HG03039 (cell line): ENCODE results near the gene ME3.

Experiments
- ATAC-seq: cut with Tn5 transposase; IDR thresholded peaks from one replicate; pipeline ENCODE4 v1.9.1; 2021; ENCODE audit warnings: mild to moderate bottlenecking, moderate library complexity; ENCODE audit not compliant: unreplicated experiment

Gene ME3

DNA sequence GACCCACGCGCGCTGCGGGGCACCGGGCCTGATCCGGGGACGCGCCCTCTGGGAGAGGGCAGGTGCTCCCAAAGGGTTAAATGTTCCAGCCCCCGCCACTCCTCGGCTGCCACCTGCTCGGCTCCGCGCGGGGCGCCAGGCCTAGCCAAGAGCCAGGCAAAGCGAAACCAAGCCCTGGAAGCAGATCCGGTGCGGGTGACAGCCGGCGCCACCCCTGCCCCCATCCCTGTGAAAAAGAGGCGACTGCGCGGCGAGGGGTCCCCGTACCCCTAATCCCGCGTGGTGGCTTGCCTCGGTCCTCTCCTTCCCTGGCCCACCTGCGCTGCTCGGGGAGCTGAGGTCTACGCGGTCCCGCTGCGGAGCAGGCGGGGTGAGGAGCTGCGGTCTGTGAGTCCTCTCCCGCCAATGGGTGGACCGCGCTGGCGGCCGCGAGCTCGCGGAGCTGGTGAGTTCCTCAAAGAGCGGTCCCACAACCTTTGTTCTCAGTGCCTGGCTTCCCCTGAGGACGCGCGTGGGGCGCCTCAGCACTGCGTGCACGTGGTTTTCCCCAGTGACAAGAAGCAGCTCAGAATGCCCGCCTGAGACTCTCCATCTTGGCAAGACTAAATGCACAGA is at the start of gene ME3:
ME3 (minus strand) TSS at position 610 of the 615 bp plus-strand sequence.
- ATAC-seq = no peak

DNA sequence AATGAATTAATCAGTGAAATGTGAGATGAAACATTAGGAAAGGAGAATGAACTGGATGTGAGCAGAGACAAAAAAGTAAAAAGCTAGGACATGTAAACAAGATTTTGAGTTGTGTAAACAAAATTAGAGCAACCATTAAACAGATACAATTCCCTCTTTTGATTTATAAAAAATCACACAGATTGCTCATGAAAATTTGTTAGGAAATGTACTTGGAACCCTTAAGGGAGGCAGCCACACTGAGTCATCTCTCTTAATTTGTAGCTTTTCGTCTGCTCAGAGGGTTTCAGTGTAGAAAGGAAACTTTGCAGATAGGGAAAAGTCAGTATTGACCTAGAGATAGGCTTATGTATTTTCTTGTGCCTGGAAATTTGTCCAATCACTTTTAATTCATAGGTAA is 49.6 kb upstream of the ME3 start:
- no peak for ATAC-seq

DNA sequence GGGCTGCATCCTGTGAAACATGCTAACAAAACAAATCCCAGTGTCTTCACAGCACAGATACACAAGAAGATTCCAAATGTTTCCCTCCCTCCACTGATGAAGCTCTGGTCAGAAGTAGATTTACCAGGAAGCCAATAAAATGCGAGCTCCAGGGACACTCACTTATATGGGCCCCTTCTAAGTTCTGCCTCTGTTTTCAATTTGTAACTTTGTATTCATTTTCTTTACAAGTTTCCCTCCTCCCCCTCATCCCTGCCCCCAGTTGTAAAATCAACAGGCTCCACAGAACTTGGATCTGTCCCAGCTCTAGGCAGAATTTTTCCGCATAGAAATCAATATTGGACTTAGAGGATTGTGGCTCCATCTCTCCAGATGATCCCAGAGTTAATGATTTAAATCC is 48.1 kb upstream of the ME3 start:
- ATAC-seq = no peak

DNA sequence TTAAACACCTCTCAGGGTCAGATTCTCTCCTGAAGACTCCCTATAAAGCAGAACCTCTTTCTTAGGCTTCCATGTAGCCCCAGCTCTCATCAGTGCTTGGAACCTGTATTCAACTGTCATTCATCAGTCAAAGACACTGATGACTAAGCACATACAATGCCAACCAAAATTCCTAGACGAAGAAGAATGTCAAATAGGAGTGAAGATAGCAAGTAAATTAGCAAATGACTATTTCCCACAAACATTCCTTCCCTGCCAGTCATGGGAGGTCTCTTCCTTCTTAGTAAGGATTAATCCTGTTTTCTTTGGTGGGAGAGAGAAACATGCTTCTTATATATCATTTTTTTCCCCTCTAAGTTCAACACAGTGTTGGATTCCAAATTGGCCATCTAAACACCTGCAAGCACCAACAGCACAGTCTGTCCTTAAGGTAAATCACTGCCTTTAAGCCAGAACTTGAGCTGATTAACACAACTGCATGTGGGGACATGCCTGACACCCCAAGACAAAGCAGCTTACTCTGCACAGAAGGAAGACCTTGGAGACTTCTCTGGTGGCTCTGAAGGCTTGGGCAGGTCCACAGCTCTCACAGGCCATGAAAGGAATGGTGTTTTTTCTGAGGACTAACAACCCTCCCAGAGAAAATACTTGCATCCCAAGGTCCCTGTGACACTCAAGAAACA is 47.5 kb upstream of the ME3 start:
- no peak for ATAC-seq

DNA sequence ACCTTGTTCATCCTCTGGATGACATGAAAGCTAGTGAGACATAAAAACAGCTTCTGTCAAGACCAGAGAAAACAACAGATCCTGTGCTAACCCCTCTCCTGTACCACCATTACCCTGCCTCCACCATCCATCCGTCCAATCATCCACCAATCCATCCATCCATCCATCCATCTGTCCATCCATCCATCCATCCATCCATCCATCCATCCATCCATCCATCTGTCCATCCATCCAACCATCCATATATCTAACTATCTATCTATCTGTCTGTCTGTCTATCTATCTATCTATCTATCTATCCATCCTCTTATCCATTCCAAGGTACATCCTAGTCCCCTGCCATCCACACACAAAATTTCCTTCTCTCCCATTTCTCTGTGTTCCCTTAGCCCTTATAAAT is 46.6 kb upstream of the ME3 start:
- ATAC-seq = no peak

DNA sequence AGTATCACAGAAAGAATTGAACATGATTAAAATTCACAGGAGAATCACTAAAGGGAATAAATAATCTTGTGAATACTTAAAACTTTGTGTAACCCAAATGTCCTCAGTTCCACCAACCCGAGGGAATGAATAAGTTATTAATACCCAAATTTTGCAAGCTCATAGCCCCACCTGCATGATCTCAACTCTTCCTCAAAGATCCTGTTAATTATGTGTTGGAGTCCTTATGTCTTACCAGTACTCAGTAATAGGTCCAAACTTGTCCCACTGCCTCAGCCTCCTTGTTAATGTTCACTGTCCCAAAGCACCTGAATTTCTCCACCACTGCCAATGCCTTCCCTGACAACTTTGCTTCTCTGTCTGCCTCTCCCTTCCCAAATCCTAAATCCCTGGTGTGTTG is 46.1 kb upstream of the ME3 start:
- no peak for ATAC-seq

DNA sequence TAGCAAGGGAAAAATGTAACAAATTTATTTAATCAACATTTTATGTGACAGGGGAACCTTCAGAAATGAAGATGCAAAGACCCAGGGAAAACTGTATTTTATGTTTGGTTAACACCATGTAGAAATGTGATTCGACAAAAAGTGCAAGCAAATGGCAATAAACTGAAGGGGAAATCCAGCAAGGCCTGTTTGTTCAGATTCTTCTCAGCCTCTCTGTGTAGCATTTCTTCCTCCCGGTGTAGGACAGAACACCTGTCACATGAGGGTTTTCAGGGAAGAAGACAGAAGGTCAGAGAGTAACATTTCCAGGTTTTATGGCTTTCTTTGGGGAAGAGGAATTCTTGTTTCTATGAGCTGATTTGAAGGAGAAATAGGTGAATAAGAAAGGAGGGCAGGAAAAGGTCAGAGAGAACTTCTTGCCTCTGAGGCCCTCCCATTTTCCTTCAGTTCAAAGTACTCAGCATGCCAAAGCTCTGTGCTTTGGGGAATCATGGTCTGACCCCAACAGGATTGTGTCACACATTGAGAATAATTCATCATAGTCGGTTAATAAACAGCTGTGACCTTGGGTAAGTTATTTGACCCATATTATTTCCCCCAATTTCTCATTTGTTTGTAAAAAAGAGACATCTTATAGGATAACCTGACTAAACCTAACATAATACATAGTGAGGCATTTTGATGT is 45.5 kb upstream of the ME3 start:
- no peak for ATAC-seq

DNA sequence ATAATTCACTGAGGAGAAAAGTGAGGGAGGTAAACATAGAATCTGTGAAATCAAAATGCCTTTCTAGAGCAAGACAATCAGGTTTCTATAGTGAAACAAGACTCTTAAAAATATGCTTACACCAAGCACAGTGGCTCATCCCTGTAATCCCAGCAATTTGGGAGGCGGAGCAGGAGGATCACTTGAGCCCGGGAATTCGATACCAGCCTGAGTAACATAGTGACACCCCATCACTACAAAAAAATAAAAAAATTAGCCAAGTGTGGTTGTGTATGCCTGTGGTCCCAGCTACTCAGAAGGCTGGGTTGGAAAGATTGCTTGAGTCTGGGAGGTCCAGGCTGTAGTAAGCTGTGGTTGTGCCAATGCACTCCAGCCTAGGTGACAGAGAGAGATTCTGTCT is 43.2 kb upstream of the ME3 start:
- ATAC-seq = no peak

DNA sequence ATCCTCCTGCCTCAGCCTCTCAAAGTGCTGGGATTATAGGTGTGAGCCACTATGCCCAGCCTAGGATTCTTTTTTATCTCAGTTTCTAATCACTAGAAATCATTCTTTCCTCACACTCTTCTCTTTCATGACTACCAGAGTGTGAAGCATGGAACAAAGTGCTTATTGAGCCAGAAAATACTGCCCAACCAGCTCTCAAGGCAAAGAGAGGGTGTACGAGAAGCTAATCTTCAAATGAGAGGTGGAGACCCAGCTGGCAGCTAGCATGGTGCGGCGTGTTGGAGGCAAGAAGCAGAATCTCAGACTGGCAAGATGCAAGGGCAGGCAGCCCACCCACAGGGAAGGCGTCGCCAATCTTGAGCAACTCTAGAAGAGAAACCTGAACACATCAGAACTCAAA is 41.1 kb upstream of the ME3 start:
- ATAC-seq = no peak

DNA sequence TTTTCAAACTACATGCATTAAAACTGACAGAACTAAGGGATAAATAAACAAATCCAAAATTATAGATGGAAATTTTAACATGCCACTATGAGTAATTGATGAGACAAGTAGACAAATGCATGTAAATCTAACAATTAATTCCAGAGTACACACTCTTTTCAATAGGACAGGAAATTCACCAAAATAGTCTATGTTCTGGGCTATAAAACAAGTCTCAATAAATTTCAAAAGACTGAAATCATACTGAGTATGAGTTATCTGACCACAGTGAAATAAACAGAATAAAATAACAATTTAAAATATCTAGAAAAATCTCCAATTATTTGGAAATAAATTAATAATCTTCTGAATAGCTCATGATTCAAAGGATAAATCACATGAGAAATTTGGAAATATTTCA is 38.5 kb upstream of the ME3 start:
- ATAC-seq = no peak

DNA sequence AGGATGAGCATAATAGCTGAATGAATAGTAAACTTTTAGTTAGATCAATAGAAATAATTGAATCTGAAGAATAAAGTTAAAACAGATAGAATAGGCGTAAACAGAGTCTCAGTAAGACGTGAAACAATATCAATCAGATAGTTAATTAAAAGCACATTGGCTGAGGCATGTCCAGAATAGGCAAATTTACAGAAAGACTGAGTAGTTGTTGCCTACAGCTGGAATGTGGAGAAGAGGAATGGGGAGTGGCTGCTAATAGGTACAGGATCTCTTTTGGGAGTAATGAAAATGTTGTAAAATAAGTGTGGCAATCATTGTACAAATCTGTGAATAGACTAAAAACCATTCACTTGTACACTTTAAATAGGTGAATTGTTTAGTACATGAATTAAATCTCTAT is 36.3 kb upstream of the ME3 start:
- no peak for ATAC-seq

DNA sequence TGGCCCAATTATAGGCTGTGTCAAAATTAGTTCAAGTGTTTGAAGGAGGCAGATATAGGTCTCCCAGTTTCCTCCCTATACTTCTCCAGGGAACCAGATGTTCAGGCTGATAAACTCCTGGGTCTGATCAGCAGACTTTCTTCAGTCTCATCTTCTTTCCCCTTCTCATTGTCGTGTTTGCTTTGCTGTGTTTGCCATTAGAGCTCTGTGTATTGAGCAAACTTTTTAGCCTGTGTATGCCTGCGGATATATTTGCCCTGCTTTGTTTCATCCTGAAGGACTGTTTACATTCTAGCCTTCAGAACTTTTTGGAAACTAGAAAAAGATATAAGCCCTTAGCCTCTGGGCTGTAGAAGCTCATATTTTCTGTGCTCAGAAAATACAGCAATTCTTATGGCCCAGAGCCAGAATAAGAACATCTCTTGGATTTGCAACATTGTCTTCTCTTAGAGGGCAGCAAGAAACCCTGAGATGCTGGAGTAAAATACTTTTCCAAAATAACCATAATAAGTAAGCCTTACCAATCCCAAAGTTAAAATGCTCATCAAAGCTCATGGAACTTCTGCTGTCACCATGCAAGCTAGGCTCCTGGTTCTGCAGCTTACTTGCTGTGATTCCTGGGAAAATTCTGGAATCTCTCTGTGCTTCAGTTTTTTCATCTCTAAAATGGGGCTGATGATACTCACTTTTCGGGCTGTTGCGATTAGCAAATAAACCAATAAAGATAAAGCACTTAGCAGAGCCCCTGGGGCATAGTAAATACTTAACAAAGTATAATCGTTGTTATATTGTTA is 34.1 kb upstream of the ME3 start:
- ATAC-seq = no peak

DNA sequence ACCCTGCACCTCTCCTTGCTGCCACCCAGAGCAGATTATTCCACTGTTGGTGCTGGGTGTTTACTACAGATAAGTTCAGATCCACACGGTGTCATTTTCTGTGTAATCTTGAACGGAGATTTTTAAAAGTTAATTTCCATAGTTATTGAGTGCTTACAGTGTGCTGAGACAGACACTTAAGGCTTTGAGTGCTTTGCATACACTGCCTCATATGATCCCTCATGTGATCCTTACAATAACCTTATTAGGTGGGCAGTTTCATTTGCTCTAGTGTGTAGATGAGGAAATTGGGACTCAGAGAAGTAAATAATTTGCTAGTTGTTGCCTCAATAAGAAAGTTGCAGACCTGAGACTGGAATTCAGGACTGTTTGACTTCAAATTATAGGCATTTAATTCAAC is 32.3 kb upstream of the ME3 start:
- no peak for ATAC-seq

DNA sequence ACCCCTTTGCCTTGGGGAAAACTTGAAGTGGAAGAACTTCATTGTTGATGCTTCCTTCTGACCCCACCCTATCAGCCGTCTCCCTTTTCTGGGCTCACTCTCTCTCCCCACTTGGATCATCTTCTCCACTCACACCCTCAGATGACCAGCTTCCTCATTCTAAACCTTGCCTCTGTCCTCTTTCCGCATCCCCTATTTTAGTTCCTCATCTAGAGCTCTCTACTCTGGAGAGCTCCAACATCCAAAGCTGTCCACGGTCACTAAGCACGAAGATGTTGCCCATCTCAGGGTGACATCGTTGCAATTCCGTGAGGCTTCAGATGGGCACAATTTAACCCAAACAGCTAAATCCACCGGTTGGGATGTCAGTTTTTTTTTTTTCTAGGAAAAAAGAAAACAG is 31.6 kb upstream of the ME3 start:
- ATAC-seq = no peak

DNA sequence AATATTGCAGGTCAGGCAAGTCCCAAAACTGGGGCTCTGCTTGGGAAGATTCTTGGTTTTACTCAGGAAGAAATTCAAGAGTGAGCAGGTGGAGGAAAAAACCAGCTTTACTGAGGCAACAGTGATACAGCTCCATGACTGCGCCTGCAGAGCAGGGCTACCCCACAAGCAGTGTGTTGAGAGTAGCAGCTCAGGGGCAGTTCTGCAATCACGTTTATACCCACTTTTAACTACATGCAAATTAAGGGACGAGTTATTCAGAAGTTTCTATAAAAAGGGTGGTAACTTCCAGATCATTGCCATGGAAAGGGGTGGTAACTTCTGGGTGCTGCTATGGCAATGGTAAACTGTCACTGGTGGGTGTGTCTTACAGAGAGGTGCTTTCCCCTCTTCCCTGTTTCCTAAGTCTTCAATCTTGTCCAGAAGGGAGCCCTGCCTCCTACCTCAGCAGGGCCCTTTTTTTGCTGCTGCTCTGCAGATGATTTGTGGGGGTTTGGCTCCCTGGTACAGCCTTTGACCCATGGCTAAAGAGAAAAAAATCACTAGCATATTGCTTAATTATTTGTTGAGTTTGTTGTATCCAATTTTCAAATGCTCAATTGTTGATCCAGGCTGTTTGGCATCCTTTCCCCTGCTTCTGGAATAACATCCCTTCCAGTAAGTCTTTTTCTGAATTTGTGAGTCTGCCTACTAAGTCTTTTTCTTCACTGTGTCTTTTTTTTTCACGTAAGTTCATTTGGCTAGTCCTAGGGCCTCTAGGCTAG is 30.0 kb upstream of the ME3 start:
- no peak for ATAC-seq

DNA sequence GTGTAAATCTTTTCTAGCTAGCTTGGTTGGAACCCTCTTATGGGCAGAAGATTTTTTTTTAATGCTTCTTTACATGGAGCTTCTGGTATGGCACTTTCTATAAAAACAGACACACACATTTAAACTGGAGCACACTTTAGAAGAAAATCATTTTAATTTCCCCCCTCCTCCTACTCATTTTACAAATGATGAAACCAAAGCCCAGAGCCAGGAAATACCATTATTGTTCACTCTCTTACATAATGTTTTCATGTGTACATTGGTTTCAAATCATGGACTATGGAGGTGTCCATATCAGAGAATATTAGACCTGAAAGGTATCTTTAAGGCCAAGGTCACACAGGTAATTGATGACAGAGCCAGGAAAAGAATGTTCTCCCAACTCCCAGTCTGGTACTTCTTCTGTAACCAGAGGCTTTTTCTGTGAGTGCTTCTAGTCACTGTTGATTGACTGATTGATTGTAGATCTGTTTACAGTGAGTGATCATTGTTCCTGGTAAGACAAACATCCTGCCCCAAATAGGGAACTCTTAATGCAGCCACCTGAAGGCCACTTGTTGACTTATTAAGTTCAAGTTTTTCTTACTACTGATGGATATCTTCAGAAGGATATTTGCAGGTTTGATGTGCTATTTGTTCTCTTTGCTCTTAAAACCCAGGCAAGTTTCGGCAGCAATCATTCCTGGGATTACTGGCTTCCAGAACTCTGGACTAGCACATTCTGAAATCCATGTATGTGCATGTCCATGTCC is 26.8 kb upstream of the ME3 start:
- ATAC-seq = no peak

DNA sequence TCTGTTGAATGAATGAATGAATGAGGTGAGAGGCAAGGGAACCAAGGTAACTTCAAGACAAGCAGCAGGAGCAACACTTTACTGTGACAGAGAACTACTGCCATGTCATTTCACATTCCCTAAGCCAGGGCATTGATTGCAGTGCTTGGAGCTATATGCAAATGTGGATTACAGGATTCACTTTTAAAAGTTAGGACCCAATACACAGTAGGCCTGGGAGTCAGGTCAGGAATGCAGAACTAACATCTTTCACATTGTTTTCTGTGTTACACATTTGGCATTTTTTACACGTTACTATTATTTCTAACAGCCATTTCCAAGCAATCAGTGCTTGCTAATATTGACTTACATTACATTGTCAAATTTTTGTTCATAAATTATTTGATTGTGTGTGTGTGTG is 26.2 kb upstream of the ME3 start:
- ATAC-seq = no peak

DNA sequence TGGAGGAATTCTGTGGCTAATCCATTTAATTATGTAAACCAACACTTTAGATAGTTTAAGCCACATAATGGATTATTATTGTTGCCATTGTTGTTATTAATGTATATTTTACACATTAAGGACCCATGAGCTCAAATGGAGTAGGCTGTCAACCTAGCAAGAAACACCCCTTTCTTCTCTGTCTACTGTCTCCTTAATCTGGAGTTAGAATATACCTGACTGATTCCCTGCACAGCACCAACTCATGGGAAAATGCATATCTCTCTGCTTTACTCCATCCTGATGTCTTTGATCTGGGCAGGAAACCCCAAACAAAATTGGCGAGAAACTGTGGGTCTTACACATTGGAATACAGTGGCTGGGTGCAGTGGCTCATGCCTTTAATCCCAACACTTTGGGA is 24.0 kb upstream of the ME3 start:
- ATAC-seq = no peak

DNA sequence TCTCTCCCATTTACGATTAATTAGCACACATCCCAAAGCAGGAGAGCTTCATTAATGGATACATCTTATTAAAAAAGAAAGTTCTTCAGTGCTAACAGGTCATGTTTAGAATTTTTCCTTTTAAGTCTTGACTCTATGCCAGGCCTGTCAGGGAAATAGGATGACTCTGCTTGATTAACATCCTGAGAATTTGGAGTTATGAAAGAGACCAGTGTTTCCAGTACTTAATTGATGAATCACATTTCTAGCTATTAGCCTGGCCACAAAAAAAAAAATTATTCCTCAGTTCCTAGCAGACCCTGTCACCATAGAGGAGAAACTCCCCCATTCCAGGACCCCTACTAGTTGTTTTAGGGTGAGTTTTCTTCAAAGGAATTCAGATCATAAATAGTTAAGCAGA is 23.6 kb upstream of the ME3 start:
- no peak for ATAC-seq

DNA sequence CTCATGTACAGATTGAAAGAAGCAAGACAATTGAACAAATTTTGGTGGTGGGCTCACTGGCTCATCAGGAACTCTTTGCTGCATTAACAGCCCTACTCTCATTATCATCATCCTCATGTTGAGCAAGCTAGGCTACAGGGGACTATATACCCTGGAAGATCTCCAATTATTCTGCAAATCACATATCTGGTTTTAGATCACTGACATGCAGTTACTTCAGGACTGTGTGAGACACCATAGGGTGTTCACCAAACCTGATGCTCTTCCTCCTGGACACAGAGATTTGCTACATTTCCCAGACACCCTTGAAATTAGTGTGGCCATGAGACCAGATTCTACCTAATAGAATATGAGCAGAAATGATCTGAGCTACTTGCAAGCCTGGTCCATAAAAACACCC is 23.0 kb upstream of the ME3 start:
- no peak for ATAC-seq
